Esophagus muscularis mucosa (tissue), 4 donors: Measurements from ENCODE around the gene NEFH. TPM values are rescaled to one million over a fixed set of nuclear protein-coding genes. Genes with fewer than 3 reads are reported as not detected.

Experiments used
- DNase-seq: peaks from one replicate; pipeline ENCODE4 v3.0.0-alpha.2; 2017; ENCODE audit errors: extremely low spot score
- H3K27ac ChIP-seq, 4 donors: fragments of 200-600 bp; sonication (generic); replicated peaks in 1 of 4; 1 replicate in 3 of 4; 2 replicates in 1 of 4; pipeline ENCODE4 v1.5.1; 2016 to 2019; ENCODE audit warnings: mild to moderate bottlenecking in 1 of 4
- H3K27me3 ChIP-seq, 4 donors: fragments of 200-600 bp; sonication (generic); one replicate each; pipeline versions ENCODE4 v1.5.1 to v1.6.0; 2016 to 2019
- H3K36me3 ChIP-seq, 4 donors: fragments of 200-600 bp; sonication (generic); one replicate each; pipeline ENCODE4 v1.5.1; 2016 to 2019
- H3K4me1 ChIP-seq, 4 donors: fragments of 200-600 bp; sonication (generic); one replicate each; pipeline ENCODE4 v1.5.1; 2016 to 2019
- H3K4me3 ChIP-seq, 4 donors: fragments of 200-600 bp; sonication (generic); 1 replicate in 2 of 4; 2 replicates in 2 of 4; pipeline ENCODE4 v1.5.1; 2016 to 2019; ENCODE audit warnings: mild to moderate bottlenecking in 4 of 4, moderate library complexity in 1 of 4
- H3K9me3 ChIP-seq, 4 donors: fragments of 200-600 bp; sonication (generic); 1 replicate in 3 of 4; 2 replicates in 1 of 4; pipeline ENCODE4 v1.5.1; 2016 to 2019
- EP300 ChIP-seq: sonication (generic); formaldehyde crosslinking; IDR thresholded peaks from one replicate; pipeline ENCODE4 v1.6.1; 2017; ENCODE audit warnings: antibody characterized with exemption
- POLR2A ChIP-seq: fragments of 450-650 bp; IDR thresholded peaks from one replicate; pipeline ENCODE4 v1.6.1; 2017; ENCODE audit warnings: antibody characterized with exemption, moderate library complexity, mild to moderate bottlenecking, low read depth
- POLR2AphosphoS5 ChIP-seq, 2 donors: sonication (generic); formaldehyde crosslinking; IDR thresholded peaks; one replicate each; pipeline ENCODE4 v1.6.1; 2017; ENCODE audit warnings: antibody characterized with exemption in 2 of 2
- WGBS: methylation state at CpG from one replicate; pipeline ENCODE4 v1.1.5; 2018; 5-methylcytosine and 5-hydroxymethylcytosine counted together
- intact Hi-C: fragments of 100-400 bp; cut with DNase I; formaldehyde crosslinking; loops from one replicate; pipeline ENCODE4 v1.15.1; 2023
- total RNA-seq, 4 donors: library from RNA; depleted of rRNA; stranded (reverse); fragments of >200 nt; gene quantifications; one replicate each; pipeline versions ENCODE4 v1.1.0 to v1.2.1, GENCODE V29; 2016
- TF ChIP-seq, protein P1 (sequence below), 3 experiments: fragments of 200-600 bp in 2 of 3; fragments of 450-650 bp in 1 of 3; sonication (generic) in 2 of 3; IDR thresholded peaks; one replicate each; pipeline ENCODE4 v1.5.1; 2017 to 2019; ENCODE audit warnings: antibody characterized with exemption in 3 of 3, mild to moderate bottlenecking in 2 of 3, moderate library complexity in 1 of 3

Gene NEFH
- total RNA-seq, 4 donors from 2014 or later, result 1.2 to 2.7 (median 2.0) TPM

DNA sequence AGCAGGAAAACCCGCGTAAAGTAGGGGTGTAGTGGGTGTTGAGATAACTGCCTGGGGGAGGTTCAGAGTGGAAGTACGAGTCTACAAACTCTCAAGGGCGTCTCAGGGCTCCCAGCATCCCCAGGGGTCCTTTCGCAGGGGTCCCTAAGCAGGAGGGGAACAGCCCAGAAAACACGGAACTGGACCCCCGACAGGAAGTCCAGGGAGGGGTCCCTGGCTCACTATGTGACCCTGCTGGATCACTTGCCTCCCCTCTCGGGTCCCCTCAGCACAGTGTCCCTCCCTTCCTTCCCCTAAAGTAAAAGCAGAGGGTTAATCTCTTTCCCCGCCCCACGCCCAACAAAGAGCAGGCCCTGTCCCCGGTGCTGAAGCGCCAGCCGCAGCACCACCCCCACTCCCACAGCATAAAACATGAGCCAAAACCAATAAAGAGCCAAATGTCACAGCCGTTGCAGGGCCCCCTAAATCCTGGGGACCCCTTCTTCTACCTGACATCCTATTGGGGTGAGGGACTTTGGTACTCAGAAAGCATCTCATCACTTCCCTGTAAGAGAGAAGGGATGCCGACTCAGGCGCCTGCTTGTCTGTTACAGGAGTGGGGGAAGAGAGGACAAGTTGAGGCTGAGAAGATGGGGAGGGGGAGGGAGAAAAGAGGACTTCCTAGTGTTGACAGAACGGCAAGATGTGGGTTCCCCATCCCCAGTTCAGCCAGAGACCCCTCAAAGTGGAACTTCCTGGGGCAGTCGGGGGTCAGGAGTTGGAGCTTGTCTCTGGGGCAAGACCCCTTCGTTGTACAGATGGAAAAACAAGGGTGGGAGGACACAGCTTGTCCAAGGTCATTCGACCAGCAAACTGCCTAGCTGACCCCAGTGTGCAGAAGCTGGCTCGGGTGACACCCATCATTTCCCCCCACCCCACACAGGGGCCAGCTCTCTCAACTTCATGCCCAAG is 1.4 kb upstream of the NEFH start:
- 10% methylated on average over 21 of the region's 21 CpGs for WGBS
- H3K4me3 ChIP-seq, result no peak overlapping the region
- DNase-seq, result no peak
- peaks cover 0 to 4% (median 0%) of the 10 kb centered on the region in 4 donors for H3K9me3 ChIP-seq
- intact Hi-C loops, result no loop called here
- no peak overlapping the region for H3K27ac ChIP-seq
- TF ChIP-seq, protein P1, sequence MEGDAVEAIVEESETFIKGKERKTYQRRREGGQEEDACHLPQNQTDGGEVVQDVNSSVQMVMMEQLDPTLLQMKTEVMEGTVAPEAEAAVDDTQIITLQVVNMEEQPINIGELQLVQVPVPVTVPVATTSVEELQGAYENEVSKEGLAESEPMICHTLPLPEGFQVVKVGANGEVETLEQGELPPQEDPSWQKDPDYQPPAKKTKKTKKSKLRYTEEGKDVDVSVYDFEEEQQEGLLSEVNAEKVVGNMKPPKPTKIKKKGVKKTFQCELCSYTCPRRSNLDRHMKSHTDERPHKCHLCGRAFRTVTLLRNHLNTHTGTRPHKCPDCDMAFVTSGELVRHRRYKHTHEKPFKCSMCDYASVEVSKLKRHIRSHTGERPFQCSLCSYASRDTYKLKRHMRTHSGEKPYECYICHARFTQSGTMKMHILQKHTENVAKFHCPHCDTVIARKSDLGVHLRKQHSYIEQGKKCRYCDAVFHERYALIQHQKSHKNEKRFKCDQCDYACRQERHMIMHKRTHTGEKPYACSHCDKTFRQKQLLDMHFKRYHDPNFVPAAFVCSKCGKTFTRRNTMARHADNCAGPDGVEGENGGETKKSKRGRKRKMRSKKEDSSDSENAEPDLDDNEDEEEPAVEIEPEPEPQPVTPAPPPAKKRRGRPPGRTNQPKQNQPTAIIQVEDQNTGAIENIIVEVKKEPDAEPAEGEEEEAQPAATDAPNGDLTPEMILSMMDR (IDR thresholded peaks at IDR 0.05), result no peak
- no peak for TF ChIP-seq POLR2A
- no peak for TF ChIP-seq EP300
- TF ChIP-seq POLR2AphosphoS5 (IDR thresholded peaks at IDR 0.05), result no peak
- no peaks in the 10 kb centered on the region for H3K36me3 ChIP-seq
- peaks cover 7 to 74% (median 36%) of the 10 kb centered on the region in 4 donors for H3K27me3 ChIP-seq
- peaks cover 13 to 40% (median 28%) of the 10 kb centered on the region in 4 donors for H3K4me1 ChIP-seq

DNA sequence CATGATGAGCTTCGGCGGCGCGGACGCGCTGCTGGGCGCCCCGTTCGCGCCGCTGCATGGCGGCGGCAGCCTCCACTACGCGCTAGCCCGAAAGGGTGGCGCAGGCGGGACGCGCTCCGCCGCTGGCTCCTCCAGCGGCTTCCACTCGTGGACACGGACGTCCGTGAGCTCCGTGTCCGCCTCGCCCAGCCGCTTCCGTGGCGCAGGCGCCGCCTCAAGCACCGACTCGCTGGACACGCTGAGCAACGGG is 169 bp downstream of the NEFH start:
- DNase-seq, result no peak
- H3K27me3 ChIP-seq, result peaks cover 7 to 60% (median 36%) of the 10 kb centered on the region in 4 donors
- WGBS, result no CpG with 5 or more reads among the region's 39 CpGs
- no peak overlapping the region for H3K27ac ChIP-seq
- H3K4me3 ChIP-seq, result peak overlapping the region; percentile 30 to 40 (median 37)
- H3K9me3 ChIP-seq, result peaks cover 0 to 4% (median 0%) of the 10 kb centered on the region in 4 donors
- intact Hi-C loops, result no loop called here
- H3K4me1 ChIP-seq, result peaks cover 13 to 40% (median 28%) of the 10 kb centered on the region in 4 donors
- no peak for TF ChIP-seq POLR2A
- TF ChIP-seq POLR2AphosphoS5 (IDR thresholded peaks at IDR 0.05), result no peak
- TF ChIP-seq, protein P1 (IDR thresholded peaks at IDR 0.05), result no peak
- no peak for TF ChIP-seq EP300
- H3K36me3 ChIP-seq, result no peaks in the 10 kb centered on the region

DNA sequence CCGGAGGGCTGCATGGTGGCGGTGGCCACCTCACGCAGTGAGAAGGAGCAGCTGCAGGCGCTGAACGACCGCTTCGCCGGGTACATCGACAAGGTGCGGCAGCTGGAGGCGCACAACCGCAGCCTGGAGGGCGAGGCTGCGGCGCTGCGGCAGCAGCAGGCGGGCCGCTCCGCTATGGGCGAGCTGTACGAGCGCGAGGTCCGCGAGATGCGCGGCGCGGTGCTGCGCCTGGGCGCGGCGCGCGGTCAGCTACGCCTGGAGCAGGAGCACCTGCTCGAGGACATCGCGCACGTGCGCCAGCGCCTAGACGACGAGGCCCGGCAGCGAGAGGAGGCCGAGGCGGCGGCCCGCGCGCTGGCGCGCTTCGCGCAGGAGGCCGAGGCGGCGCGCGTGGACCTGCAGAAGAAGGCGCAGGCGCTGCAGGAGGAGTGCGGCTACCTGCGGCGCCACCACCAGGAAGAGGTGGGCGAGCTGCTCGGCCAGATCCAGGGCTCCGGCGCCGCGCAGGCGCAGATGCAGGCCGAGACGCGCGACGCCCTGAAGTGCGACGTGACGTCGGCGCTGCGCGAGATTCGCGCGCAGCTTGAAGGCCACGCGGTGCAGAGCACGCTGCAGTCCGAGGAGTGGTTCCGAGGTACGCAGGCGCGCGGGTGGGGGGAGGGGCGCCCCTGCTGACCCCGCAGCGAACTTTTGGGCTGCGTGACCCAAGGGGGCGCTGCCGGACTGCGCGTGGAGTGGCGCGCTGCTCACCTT is 670 bp downstream of the NEFH start:
- H3K4me1 ChIP-seq, result peaks cover 13 to 40% (median 28%) of the 10 kb centered on the region in 4 donors
- H3K4me3 ChIP-seq, result peak overlapping the region; percentile 30 to 40 (median 37)
- H3K9me3 ChIP-seq, result peaks cover 0 to 4% (median 0%) of the 10 kb centered on the region in 4 donors
- intact Hi-C loops, result no loop called here
- no peaks in the 10 kb centered on the region for H3K36me3 ChIP-seq
- no peak overlapping the region for H3K27ac ChIP-seq
- peaks cover 7 to 56% (median 36%) of the 10 kb centered on the region in 4 donors for H3K27me3 ChIP-seq
- DNase-seq, result no peak
- 21% methylated on average over 15 of the region's 107 CpGs for WGBS
- TF ChIP-seq EP300 (no peak), POLR2AphosphoS5 (IDR thresholded peaks at IDR 0.05) (no peak), POLR2A (no peak)
- TF ChIP-seq, protein P1 (IDR thresholded peaks at IDR 0.05), result no peak

DNA sequence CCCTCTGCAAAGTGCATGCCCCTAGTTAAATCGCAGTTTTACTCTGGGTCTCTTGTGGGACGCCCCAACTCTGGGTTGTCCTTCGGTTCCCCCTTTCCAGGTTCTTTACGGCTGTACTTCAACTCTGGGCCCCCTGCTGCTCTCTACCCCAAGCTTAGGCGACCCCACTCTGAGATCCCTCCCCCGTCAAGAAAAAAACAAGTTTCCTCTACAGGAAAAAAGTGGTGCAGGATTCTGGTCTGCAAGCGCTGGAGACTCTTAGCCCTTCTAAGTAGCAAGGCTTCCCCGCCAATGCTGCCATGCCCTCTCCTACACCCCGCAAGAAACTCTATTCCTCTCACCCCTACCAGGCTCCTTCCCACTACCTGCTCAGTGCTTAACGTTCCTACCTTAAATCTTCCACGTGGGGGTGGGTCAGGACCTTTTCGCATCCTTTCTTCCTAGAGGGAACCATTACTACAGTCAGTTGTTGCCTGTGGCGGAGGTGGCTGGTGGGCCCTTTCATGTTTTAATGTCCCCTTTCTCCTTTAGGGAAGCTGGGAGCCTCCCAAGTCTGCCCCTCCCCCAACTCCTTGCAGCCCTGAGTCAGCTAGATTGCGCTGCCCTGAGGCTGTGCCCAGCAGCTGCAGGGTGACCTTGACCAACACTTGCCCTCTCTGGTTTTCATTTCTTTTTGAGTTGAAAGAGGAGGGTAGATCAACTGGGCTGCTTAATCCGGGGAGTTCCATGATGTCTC is 1.4 kb downstream of the NEFH start:
- no peak for DNase-seq
- TF ChIP-seq POLR2A, result no peak
- TF ChIP-seq, protein P1 (IDR thresholded peaks at IDR 0.05), result no peak
- TF ChIP-seq EP300, result no peak
- Histone ChIP-seq H3K9me3 (peaks cover 0 to 4% (median 0%) of the 10 kb centered on the region in 4 donors), H3K36me3 (no peaks in the 10 kb centered on the region), H3K27me3 (peaks cover 7 to 56% (median 36%) of the 10 kb centered on the region in 4 donors), H3K4me3 (peak overlapping the region; percentile 30 to 40 (median 37)), H3K4me1 (peaks cover 13 to 40% (median 28%) of the 10 kb centered on the region in 4 donors), H3K27ac (no peak overlapping the region)
- 19% methylated on average over 15 of the region's 15 CpGs for WGBS
- intact Hi-C loops, result no loop called here
